Cardiac fibroblast (primary cell): ENCODE measurements around the gene GALK1.

Experiments used
- DNase-seq, 2 donors: peaks; one replicate each; pipeline versions ENCODE4 v3.0.0 to v3.0.0-alpha.2; 2010; ENCODE audit warnings: low read depth in 2 of 2
- H3K4me3 ChIP-seq, 2 donors: replicated peaks in 1 of 2; 1 replicate in 1 of 2; 2 replicates in 1 of 2; pipeline ENCODE4 v1.5.1; 2011; ENCODE audit warnings: low read depth in 2 of 2, low read length in 2 of 2, mild to moderate bottlenecking in 2 of 2, moderate library complexity in 1 of 2
- CTCF ChIP-seq: IDR thresholded peaks from one replicate; pipeline ENCODE4 v1.5.1; 2011; ENCODE audit warnings: low read depth, mild to moderate bottlenecking, low read length, inconsistent platforms

GALK1 gene

GRCh38 chr17:75777296-75777922 lies 12.4 kb upstream of the GALK1 start:
- peak; percentile 30 to 55 for DNase-seq
- no peak for TF ChIP-seq CTCF
- peak overlapping the region; percentile 83 to 90 for H3K4me3 ChIP-seq

GRCh38 chr17:75776386-75777295 lies 11.6 kb upstream of the GALK1 start:
- no peak for TF ChIP-seq CTCF
- peak overlapping the region; percentile 18 to 90 for H3K4me3 ChIP-seq
- DNase-seq = peak; percentile 42 to 65

GRCh38 chr17:75774991-75775668 lies 10.1 kb upstream of the GALK1 start:
- TF ChIP-seq CTCF = no peak
- no peak overlapping the region for H3K4me3 ChIP-seq
- DNase-seq = peak in 1 of 2 donors; percentile 64

- TF ChIP-seq CTCF = no peak
- no peak overlapping the region for H3K4me3 ChIP-seq
- DNase-seq = peak in 1 of 2 donors; percentile 19
Observed at GRCh38 chr17:75774471-75774990, 9.5 kb upstream of the GALK1 start.

- no peak overlapping the region for H3K4me3 ChIP-seq
- TF ChIP-seq CTCF = no peak
- no peak for DNase-seq
Observed at GRCh38 chr17:75773808-75774470, 8.9 kb upstream of the GALK1 start.

GRCh38 chr17:75773121-75773807 lies 8.3 kb upstream of the GALK1 start:
- no peak for TF ChIP-seq CTCF
- no peak for DNase-seq
- no peak overlapping the region for H3K4me3 ChIP-seq
